GM04503 (cell line): ENCODE data around the gene PTGDS.

Experiments used
- DNase-seq: peaks from one replicate; pipeline ENCODE4 v3.0.0-alpha.2; 2012; ENCODE audit warnings: low read depth

The PTGDS gene

DNA sequence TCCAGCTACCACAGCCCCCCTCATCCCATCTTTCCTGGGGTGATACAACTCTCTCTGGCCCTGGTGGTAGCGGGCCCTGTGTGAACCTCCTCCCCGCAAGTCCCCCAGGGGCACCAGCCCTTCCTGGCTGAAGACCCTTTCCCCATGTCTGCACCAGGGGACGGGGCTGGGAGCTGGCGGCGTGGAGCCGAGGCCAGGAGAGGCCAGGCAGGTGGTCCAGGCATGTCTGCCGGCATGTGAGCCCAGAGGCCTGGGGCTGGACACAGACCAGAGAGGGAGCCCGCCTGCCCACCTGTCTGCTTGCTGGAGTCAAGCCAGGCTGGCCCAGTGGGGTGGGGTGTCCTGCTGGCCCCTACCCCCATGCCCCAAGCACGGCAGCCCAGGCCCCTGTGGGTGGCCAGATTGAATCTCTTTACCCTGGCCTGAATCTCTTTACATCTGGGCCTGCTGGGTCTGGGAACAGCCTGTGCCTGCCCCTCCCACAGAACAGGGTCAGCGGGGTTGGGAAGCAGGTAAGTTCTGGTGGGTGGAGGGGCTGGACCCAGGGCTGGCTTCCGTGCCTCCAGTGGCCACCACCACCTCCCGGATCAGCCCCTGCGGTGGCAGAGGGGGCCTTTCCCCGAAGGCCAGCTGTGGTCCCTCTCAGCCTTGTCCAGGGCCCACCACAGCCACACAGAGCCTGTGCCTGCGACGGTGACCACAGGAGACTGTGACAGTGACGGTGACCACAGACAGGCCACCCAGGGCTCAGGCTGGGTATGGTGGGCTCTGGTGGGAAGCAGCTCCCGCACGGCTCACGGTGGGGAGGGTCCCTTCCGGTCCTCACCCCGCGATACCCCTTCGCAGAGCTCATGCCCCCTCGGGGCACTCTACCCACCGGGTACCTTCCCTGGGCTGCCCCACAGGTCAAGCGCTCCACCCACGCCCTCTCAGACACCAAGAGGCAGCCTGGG is 18.1 kb upstream of the PTGDS start:
- DNase-seq, result no peak

DNA sequence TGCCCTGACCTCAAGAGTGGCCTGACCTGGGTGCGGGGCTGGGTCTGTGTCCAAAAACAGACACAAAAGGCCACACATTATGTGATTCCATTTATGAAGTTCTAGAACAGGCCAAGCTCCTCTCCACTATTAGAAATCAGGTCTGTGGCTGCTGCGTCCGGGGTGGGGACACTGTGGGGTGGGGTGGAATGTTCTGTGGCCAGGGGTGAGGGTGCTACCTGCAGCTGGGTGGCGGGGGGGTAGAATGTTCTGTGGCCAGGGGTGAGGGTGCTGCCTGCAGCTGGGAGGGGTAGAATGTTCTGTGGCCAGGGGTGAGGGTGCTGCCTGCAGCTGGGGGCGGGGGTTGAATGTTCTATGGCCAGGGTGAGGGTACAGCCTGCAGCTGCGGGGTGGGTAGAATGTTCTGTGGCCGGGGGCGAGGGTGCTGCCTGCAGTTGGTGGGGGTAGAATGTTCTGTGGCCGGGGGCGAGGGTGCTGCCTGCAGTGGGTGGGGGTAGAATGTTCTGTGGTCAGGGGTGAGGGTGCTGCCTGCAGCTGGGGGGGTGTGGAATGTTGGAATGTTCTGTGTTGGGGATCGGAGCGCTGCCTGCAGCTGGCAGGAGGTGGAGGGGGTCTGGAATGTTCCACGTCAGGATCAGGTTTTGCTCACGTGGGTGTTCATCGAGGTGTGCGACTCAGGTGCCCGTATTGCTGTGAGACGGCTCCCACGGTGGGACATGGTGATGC is 16.9 kb upstream of the PTGDS start:
- no peak for DNase-seq

DNA sequence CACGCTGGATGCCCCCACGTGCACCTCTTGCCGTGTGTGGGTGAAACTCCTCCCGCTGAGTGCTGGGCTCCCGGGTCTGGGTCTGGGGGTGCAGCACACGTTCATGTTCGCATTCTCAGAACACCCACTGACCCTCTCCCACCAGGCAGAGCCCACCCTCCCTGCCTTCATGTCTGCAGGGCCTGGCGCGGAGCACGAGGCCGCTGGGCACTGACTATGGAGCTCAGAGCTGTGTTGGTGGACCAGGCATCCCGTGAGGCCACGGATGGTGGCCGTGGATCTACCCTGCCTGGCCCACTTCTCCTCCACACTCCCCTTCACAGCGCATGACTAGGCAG is 16.4 kb upstream of the PTGDS start:
- DNase-seq, result no peak

DNA sequence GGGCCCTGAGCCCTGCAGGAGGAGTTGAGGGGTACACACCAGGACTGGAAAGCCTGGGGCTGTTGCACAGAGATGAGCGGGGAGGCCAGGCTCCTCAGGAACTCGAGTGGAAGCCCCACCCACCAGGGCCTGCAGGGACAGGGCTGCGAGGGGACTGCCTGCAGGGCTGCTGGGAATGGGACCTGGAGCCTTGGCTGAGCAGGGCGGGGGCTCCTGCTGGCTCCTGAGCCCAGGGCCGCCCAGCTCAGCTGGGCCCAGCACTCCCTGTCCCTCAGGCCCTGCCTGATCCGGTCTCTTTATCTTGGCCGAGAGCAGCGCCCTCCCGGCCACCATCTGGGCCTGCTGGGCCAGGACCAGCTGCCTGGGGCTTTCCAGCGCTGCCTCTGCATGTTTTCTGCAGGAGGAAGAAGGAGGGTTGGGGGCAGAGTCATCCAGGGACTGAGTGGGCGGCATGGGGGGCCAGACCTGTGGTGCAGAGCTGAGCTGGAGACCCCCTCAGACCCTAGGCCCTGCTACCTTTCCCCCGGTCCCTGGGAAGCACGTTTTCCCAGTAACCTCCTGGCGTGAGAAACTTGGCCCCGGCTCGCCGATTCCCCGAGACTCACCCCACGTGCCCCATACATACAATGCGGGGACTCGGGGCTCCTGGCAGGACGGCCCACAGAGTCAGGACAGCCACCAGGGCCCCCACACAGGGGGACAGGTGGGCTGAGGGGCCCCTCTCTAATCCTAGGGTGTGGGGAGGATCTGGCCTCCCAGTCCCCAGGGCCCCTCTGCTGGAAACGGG is 15.8 kb upstream of the PTGDS start:
- no peak for DNase-seq

DNA sequence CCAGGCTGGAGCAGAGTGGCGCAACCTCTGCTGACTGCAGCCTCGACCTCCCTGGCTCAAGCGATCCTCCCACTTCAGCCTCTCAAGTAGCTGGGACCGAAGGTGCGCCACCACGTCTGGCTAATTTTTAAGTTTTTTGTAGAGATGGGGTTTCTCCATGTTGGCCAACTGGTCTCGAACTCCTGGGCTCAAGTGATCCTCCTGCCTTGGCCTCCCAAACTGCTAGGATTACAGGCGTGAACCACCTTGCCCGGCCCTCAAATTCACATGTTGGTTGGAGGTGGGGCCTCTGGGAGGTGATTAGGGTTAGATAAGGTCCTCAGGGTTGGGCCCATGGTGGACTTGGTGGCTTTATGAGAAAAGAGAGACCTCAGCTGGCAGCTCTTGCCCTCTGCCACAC is 15.1 kb upstream of the PTGDS start:
- DNase-seq, result no peak

DNA sequence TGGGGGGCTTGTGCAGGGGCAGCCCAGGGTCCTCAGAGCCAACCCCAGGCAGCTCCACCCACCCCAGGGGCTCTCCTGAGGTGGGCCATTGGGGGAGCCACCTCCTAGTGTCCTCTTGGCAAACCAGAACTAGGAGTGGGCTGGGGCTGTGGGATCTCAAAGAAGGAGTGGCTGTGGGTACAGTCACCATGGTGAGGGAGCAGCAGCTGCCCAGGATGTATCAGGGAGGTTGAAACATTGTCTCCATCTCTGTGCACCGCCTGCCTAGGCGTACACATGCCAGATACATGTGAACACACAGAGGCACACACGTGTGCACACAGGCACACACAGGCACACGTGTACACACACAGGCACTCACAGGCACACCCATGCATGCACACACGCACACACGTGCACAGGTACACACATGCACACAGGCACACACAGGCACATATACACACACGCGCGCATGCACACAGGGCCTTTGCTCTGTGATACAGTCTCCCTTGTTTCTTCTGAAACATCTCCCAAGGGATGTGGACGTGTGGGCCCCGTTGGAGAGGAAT is 14.5 kb upstream of the PTGDS start:
- DNase-seq, result no peak

DNA sequence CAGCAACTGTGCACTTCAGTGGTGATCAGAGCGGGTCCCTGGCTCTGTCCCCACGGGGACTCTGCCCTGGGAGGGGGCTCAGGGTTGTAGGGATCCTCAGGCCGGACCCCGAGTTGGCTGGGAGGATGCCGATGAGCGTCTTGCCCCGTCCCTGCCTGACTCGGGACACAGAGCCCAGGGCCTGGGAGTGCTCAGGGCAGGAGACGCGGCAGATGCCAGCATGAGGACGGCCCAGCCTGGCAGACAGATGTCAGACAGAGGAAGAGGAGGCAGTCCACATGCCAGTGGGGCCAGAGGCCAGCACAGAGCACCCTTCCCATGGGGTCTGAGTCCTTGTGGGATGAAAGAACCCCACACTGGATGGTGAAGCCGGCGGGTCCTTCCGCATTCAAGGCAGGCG is 14.0 kb upstream of the PTGDS start:
- no peak for DNase-seq

DNA sequence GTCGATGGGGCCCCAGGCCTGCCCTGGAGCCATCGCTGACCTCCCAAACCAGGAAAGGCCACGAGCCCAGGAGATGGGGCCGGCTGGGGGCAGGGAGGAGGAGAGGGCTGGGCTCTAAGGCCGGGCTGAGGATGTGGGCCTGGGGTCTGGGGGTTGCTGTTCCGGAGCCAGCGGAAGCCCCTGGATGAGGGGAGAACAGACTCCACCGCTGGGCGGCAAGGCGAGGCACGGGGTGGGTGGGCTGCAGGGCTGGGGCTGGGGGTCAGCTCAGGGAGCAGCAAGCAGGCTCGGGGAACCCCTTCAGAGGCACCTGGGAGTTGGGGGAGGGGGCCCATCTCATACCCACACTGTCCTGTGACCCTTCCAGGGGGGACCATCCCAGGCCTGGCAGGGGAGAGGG is 13.6 kb upstream of the PTGDS start:
- no peak for DNase-seq

DNA sequence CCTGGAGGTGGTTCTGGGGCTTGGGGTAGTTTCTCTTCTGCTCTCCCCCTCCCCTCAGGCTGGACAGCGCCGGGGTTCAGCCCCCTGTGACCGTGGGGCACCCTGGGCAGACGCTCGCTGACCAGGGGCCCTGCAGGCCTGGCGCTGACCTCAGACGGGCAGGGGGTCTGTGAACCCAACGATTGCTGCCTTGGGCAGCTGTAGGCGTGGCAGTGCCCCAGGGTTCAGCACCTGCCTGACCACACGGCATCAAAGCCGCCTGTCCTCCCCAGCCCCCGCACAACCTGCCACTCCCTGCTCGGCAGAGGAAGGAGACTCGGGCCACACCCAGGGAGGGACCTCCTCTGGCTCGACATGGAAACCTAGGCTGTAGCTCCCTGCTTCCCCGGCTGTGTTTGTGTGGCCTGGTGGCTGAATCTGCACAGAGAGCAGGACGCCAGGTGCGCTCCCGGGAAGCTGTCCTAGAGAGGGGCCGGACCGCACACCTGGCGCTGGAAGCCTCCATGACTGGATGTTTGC is 13.1 kb upstream of the PTGDS start:
- DNase-seq, result no peak

DNA sequence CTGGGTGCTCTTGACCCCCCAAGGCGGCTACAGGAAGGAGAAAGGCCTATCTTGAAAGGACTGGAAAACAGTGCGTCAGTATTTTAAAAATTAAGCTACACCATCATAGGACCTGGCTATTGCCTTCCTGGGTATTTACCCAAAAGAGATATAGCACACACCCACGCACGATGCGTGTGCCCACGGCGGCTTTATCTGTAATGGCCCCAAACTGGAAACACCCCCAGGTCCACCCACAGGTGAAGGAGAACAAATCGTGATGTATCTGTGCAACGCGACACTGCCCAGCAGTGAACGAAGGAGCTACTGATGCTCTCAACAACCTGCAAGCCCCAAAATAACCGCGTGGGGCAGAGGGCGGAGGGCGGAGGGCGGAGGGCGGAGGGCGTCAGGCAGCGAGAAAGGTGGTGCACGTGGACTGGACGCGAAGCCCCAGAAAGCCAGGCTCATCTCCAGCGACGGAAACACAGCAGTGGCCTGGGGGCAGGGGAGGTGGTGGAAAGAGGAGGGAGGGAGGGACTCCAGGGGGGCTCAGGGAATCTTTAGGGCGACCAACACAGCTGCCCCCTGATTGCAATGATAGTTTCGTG is 12.4 kb upstream of the PTGDS start:
- no peak for DNase-seq

DNA sequence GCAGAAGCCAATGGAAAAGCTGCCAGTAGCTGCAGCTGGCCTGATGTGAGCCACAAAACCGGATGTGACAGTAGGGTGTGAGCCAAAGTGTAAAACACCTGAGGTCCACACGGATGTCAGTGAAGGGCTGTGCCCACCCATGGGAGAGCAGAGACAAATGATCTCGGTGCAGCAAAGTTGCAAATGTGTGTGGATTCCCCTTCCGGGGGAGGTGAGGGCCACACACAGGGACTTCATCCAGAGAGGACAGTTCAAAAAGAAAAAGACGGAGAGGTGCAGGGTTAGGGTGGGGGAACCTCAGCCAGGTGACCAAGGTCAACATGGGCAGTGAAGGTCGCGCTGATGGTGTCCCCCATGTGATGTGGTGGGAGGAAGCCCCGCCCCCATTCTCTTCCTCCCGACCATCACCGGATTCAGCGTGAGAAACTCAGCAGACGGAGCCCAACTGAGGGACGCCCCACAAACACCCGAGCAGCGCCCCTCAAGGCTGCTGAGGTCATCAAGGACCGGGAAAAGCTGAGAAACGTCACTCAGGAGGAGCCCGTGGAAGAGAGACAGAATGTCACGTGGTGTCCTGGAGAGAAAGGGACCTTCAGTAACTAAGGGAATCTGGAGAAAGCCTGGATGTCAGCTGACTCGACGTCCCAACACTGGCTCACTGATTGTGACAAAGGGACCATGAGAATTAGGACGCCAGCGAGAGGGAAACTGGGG is 11.4 kb upstream of the PTGDS start:
- no peak for DNase-seq

DNA sequence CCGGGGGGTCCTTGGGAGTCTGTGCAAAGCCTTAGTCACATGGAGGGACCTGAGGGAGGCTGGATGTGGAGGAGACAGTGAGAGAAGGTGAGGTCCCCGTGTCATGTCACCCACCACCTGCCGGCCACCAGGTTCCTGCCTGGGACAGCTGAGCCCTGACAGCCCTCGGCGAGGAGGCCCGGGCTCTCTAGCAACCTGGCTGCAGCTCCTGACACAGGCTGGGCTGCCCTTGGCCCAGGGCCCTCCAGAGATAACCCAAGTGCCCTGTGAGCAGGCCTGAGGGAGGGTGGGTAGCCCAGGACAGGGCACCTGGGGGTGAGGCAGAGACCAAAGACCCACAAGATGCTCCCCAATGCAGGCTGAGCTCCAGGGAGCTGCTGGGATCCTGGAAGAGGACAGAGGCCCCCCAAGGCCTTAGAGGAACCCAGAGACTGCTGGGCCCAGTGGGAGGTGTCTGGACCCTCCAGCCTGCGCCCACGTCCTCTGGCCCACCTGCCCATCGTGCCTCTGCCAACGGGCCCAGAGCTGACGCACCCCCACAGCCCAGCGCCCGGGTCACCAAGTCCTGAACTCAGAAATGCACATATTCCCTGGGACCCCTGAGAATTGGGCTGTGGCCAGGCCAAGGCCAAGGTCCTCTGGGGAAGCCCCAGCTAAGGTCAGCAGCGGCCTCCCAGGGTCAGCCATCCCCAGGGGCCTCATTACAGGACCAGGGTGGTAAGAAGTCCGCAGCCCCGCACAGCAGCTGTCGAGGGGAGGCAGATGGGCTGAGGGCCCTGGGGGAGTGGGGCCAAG is 8.8 kb upstream of the PTGDS start:
- DNase-seq, result no peak

DNA sequence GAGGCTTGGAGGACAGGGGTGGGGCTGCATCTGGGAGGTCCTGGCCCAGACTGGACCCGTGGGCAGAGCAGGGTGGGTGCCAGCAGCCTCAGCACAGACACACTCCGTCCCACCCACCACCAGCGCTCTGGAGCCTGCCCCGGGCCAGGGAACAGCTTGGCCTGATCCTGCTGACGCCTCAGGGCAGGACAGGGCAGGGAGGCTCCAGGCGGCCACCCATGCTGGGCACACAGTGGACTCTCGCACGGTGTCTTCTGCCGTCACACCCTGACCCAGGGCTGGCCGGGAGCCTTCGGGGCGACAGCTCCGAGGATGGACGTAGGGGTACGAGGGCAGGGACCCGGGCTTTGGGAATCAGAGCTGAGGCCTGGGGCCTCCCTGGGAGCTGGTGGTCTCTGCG is 8.2 kb upstream of the PTGDS start:
- no peak for DNase-seq

DNA sequence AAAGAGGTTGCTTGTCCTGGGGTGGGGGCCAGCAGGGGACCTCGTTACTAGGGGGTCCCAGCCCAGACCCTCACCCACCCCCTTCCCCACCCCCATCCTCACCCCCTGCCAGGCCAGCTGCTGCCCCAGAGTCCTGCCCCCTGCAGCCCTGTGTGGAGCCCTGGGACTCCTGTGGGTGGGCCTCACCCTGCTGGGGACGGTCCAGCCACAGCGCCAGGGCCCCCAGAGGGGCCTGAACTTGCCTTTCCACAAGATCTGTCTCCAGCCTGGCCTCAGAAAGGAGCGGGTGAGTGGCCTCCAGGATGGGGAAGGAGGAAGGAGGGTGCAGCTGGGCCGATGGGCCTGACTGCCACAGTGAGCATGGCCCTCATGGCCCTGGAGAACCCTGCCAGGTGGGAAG is 7.5 kb upstream of the PTGDS start:
- no peak for DNase-seq

DNA sequence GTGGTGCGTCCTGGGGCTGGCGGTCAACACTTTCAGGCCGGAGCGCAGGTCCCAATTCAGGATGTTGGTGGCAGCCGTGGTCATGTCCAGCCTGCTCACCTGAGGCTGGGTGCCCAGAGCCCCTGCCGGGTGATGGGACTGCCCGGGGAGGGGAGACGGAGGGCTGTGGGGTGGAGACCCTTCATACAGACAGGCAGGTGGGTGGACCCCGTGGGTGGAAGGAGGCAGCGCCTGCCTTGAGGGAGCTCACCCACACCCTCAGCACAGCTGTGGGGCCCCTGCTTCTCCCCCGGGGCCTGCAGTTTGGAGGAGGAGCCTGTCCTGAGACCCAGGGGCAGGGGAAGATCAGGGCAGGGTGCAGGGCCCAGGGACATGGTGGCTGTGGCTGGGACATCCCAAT is 6.9 kb upstream of the PTGDS start:
- DNase-seq, result no peak

DNA sequence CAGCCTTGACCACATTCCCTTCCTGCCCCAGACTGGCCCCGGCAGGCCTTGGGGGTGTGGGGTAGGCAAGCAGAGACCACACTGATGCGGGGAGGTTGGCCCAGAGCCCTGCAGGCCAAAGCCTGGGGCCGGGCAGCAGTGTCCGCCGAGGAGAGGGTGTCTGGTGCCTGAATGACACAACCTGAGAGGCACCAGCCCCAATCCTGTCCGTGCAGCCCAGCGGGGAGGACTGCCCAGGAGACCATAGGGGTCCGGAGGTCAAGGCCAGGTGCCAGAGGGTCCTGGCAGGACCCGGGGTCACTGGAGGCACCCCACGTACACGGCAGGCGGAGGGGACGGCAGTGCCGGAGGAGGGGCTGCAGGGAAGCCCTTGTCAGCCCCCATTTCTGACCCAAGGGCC is 5.6 kb upstream of the PTGDS start:
- DNase-seq, result no peak

DNA sequence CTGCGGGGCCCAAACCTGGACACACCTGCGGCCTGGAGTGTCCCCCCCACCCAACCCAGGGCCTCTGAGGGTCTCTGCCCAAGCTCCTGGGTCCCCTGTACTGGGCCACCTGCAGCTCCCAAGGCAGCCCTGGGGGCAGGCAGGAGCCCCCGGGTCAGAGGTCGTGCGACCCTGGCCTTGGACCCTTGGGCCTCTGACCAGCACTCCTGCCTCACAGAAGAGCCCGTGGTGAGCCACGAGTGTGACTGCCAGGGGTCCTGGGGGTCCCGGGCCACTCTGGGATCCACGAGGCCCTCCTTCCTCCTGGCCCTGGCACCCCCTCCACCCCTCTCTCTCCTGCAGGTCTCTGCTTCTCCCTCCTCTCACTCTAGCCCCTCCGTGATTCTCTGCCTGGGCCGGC is 5.0 kb upstream of the PTGDS start:
- DNase-seq, result no peak

DNA sequence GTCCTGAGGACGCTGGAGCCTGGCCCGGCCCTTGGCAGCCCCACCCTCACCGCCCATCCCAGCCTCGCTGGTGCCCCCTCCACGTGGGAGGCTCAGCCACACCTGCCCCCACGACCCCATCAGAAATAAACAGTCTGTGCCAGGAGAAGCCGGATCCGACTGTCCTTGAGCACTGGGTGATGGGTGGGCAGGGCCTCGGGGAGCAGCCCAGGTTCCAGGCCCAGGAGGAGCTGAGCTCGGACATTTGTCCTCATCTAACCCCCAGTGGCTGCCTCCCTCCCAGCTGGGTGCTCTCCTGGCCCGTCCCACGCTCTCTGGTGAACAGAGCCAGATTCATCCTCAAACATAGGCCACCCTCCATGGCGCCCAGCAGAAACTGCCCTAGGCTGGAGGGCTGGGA is 4.6 kb upstream of the PTGDS start:
- DNase-seq, result no peak

DNA sequence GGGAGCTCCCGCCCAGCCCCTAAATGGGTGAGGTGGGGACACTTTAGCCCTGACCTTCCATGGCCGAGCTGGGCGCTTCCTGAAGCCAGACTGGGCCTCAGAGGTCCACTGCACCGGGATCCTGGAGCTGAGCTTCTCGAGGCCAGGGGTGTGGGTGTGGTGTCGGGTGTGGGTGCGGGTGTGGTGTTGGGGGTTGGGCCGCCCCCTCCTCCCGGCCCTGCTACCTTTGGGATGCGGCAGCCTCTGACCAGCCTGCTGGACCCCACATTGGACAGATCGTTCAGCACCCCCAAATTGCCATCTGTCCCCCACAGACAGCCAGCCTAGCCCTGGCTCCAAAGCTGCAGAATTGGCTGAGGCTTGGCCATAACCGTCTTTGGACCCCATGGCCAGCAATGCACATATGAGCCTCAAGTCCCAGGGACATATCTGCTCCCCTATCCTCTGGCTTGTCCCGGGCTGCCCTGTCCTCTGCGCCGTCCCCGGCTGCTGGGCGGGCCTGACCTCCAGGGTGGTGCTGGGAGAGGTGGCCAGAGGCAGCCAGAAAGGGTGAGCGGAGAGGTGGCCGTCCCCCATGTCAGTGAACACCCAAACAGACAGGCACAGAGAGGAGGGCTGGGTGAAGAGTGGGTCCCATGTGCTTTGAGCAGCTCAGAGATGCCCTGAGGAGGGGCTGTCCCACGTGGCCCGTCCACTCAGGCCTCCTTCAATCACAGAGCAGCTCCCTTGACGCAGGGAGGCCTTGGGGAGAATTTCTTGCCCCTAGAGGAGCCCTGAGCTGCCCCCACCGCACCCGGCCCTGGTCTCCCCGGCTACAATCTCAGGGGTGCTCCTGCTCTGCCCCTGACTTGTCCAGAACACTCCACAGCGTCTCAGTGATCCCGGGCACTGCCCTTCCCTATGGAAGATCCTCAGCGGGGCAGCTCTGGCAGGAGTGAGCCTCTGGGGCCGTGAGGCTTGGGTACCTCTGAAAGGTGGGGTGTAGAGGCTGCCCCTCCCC is 3.4 kb upstream of the PTGDS start:
- DNase-seq, result no peak
